GM12878 (cell line): ENCODE measurements around the gene UNKL. TPM values are rescaled to one million over a fixed set of nuclear protein-coding genes. Genes with fewer than 3 reads are reported as not detected.

Experiments
- ATAC-seq: fragments of 200-7000 bp; cut with Tn5 transposase; 3 replicates; pipeline ENCODE4 v1.9.1; 2020; ENCODE audit warnings: mild to moderate bottlenecking, moderate library complexity
- BruUV-seq: library from RNA; stranded (reverse); fragments of 400-500 nt; replicated peaks from 2 replicates; lab custom pipeline; 2021; lab: Mats Ljungman, UMichigan
- CTCF ChIA-PET: fragments of 300-600 bp; sonication (Branson Sonifier 250); formaldehyde crosslinking; extraction: SDS; loops from one replicate; lab custom pipeline; 2021; ENCODE audit warnings: inconsistent platforms; lab: Yijun Ruan, JAX
- POLR2A ChIA-PET: fragments of 350-600 bp; formaldehyde crosslinking; extraction: SDS; loops from one replicate; lab custom pipeline; 2021; ENCODE audit warnings: inconsistent platforms; lab: Charles Lee
- RAD21 ChIA-PET: fragments of 300-600 bp; sonication (Branson Sonifier 250); formaldehyde crosslinking; loops from one replicate; lab custom pipeline; 2023; ENCODE audit warnings: antibody characterized with exemption; ENCODE audit not compliant: unreplicated experiment; lab: Charles Lee
- SMC1A ChIA-PET: fragments of 300-600 bp; sonication (Branson Sonifier 250); formaldehyde crosslinking; loops from one replicate; lab custom pipeline; 2023; ENCODE audit not compliant: unreplicated experiment, uncharacterized antibody; lab: Charles Lee
- DNase-seq: peaks from one replicate; pipeline ENCODE4 v3.0.0-alpha.2; 2011; ENCODE audit warnings: low read depth, low spot score
- FAIRE-seq: peaks from 3 replicates; lab custom pipeline; 2011; peaks lifted over from hg19 to GRCh38; lab: Jason Lieb, UNC
- H2AFZ ChIP-seq: 2 replicates; pipeline ENCODE4 v1.6.0; 2011; ENCODE audit warnings: low read depth, low read length, control low read depth; ENCODE audit not compliant: control insufficient read depth
- H3K27ac ChIP-seq: 2 replicates; pipeline ENCODE4 v1.5.1; 2011; ENCODE audit warnings: control low read depth; ENCODE audit not compliant: control insufficient read depth, insufficient read depth
- H3K27me3 ChIP-seq, 2 experiments: replicated peaks in 1 of 2; 2 replicates each; pipeline versions ENCODE4 v1.6.0 to v1.6.1; 2011; ENCODE audit warnings: low read length in 1 of 2; ENCODE audit not compliant: control insufficient read depth in 2 of 2, insufficient read depth in 2 of 2
- H3K36me3 ChIP-seq, 2 experiments: 2 replicates each; pipeline ENCODE4 v1.5.1; 2011; ENCODE audit warnings: low read length in 1 of 2; ENCODE audit not compliant: control insufficient read depth in 2 of 2, insufficient read depth in 2 of 2
- H3K4me1 ChIP-seq: 2 replicates; pipeline ENCODE4 v1.6.1; 2011; ENCODE audit warnings: mild to moderate bottlenecking, low read length, moderate library complexity, mixed read lengths; ENCODE audit not compliant: control insufficient read depth, insufficient read depth
- H3K4me2 ChIP-seq: 2 replicates; pipeline ENCODE4 v1.6.0; 2011; ENCODE audit warnings: control low read depth; ENCODE audit not compliant: control insufficient read depth, insufficient read depth
- H3K4me3 ChIP-seq: fragments of 200-600 bp; sonication (generic); 2 replicates; pipeline ENCODE4 v1.5.1; 2016
- H3K79me2 ChIP-seq: 2 replicates; pipeline ENCODE4 v1.6.0; 2011; ENCODE audit warnings: low read length; ENCODE audit not compliant: control insufficient read depth, insufficient read depth
- H3K9ac ChIP-seq: 2 replicates; pipeline ENCODE4 v1.8.0; 2011; ENCODE audit warnings: low read length, control low read depth, mixed read lengths; ENCODE audit not compliant: control insufficient read depth, insufficient read depth
- H3K9me3 ChIP-seq: replicated peaks from 3 replicates; pipeline ENCODE4 v1.5.1; 2011; ENCODE audit warnings: mild to moderate bottlenecking, low read length; ENCODE audit not compliant: control insufficient read depth, insufficient read depth
- H4K20me1 ChIP-seq: 2 replicates; pipeline ENCODE4 v1.6.0; 2011; ENCODE audit not compliant: control insufficient read depth, insufficient read depth
- CBX3 ChIP-seq: fragments of 200-600 bp; sonication (generic); IDR thresholded peaks from 2 replicates; pipeline ENCODE4 v1.6.1; 2016; ENCODE audit warnings: low read depth, borderline replicate concordance
- CBX5 ChIP-seq: sonication (generic); IDR thresholded peaks from 2 replicates; pipeline ENCODE4 v1.6.1; 2016; ENCODE audit warnings: low read depth, moderate library complexity, mild to moderate bottlenecking, inconsistent platforms
- EP300 ChIP-seq, 2 experiments: fragments of 150-350 bp in 1 of 2; IDR thresholded peaks; 2 replicates each; pipeline ENCODE4 v1.6.1; 2011 to 2012; ENCODE audit warnings: low read depth in 2 of 2, low read length in 2 of 2, borderline replicate concordance in 1 of 2, improper control_type of control experiment in 1 of 2, inconsistent platforms in 1 of 2; ENCODE audit not compliant: control insufficient read depth in 1 of 2
- FOXK2 ChIP-seq: fragments of 450-650 bp; IDR thresholded peaks from 2 replicates; pipeline ENCODE4 v1.6.1; 2017; ENCODE audit warnings: mild to moderate bottlenecking, moderate library complexity
- GABPA ChIP-seq: IDR thresholded peaks from 2 replicates; pipeline ENCODE4 v1.6.1; 2014; ENCODE audit warnings: antibody characterized with exemption, low read depth, mild to moderate bottlenecking, inconsistent platforms
- RAD21 ChIP-seq: IDR thresholded peaks from 2 replicates; pipeline ENCODE4 v1.6.1; 2011; ENCODE audit warnings: mild to moderate bottlenecking, low read depth, low read length, moderate library complexity; ENCODE audit not compliant: insufficient read depth
- RUNX3 ChIP-seq: IDR thresholded peaks from 2 replicates; pipeline ENCODE4 v1.6.1; 2012; ENCODE audit warnings: low read length, inconsistent platforms
- WGBS: methylation state at CpG from one replicate; pipeline ENCODE4 v1.1.6; 2016; ENCODE audit warnings: low lambda C conversion rate; ENCODE audit not compliant: insufficient replicate concordance, insufficient coverage; ENCODE audit errors: missing lambda C conversion rate; 5-methylcytosine and 5-hydroxymethylcytosine counted together
- in situ Hi-C: fragments of 300-500 bp; cut with MboI; formaldehyde crosslinking; loops from 9 replicates; pipeline ENCODE4 v1.14.3; 2018; ENCODE audit warnings: mixed read lengths
- intact Hi-C: fragments of 100-400 bp; cut with micrococcal nuclease; formaldehyde crosslinking; loops from one replicate; pipeline ENCODE4 v1.14.2; 2022; ENCODE audit not compliant: unreplicated experiment
- polyA plus RNA-seq, 11 experiments: library from polyadenylated mRNA; depleted of rRNA in 4 of 11; unstranded in 6 of 11; stranded (reverse) in 5 of 11; fragments of >200 nt; fragmentation: Nextera tagmentation in 4 of 11; fragmentation: Illumina TruSeq in 1 of 11; extraction: Ambion mirVana in 4 of 11; extraction: Trizol in 1 of 11; gene quantifications; 1 replicate in 1 of 11; 2 replicates in 10 of 11; pipeline versions ENCODE4 v1.2.1 to v1.2.3, GENCODE V29; 2011 to 2016; ENCODE audit warnings: inconsistent platforms in 2 of 11, missing spikeins in 2 of 11, low read depth in 1 of 11
- total RNA-seq, 4 experiments: library from RNA; depleted of rRNA in 3 of 4; stranded (reverse); fragments of >200 nt in 3 of 4; fragmentation: Illumina TruSeq in 1 of 4; extraction: Trizol in 1 of 4; gene quantifications; 2 replicates each; pipeline versions ENCODE4 v1.2.1 to v1.2.3, GENCODE V29; 2013 to 2021

The UNKL gene
- total and polyA plus RNA-seq, 10 of the 15 experiments (the other 5 are each of a cell fraction or from before 2014, with no cell fraction given) = 0.40 to 21.6 (median 9.1) TPM

DNA sequence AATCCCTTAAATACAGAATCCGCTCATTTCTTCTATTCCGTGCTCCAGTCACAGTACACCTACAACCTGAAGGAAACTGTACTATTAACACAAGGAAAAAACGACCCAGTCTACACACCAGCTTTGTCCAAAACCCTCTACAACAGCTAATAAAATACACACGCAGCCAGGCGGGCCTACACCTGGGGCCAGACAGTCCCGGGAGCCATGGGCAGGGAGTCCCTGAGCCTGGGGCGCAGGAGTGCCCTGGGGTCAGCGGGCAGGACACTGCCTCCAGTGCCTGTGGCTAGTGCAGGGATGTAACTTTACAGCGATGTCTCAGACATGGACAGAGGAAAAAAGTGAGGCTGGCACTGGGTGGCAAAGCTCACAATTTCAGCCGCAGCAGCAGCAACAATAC lies 34.3 kb downstream of the UNKL start:
- H2AFZ ChIP-seq = no peak overlapping the region
- H3K4me1 ChIP-seq = peaks cover 8% of the 10 kb centered on the region; the same call in 1 of the 2 replicates
- no peak for TF ChIP-seq GABPA
- no peak for TF ChIP-seq RUNX3
- no peak for TF ChIP-seq CBX5
- no peak for TF ChIP-seq RAD21
- no peak for TF ChIP-seq FOXK2
- no peak for TF ChIP-seq EP300 (IDR thresholded peaks at IDR 0.05; ENCODE audit: borderline replicate concordance in 1 of 2, control insufficient read depth in 1 of 2, low read depth in 2 of 2, low read length in 2 of 2)
- no peak for TF ChIP-seq CBX3
- no peak overlapping the region for H3K27ac ChIP-seq
- peak overlapping the region; percentile 59; the same call in 1 of the 2 replicates for H3K4me2 ChIP-seq
- no peak overlapping the region for H3K9ac ChIP-seq
- ChIA-PET RAD21 (no interaction called here), SMC1A (no interaction called here), POLR2A (interaction anchor here (0.6 to 0.7 kb wide), 5 partner anchors 35 to 1503 kb away, joined by 3 to 5 read pairs (median 3); partner anchors contain the start of gene FLYWCH2), CTCF (interaction anchor here (1.2 kb wide), 1 partner anchor 33 kb away, joined by 3 read pairs; no protein-coding TSS in a partner anchor)
- H3K4me3 ChIP-seq = peak overlapping the region; percentile 29; the same call in 1 of the 2 replicates
- no peaks in the 10 kb centered on the region for H3K9me3 ChIP-seq
- H3K27me3 ChIP-seq = no peaks in the 10 kb centered on the region
- no peak for ATAC-seq
- intact Hi-C loops = no loop called here
- in situ Hi-C loops = no loop called here
- BruUV-seq = no TSS peak
- no peaks in the 10 kb centered on the region for H4K20me1 ChIP-seq
- no peak for DNase-seq
- peaks cover 18% of the 10 kb centered on the region for H3K79me2 ChIP-seq
- peaks cover 0 to 2% of the 10 kb centered on the region in 2 experiments; a peak in 2 of 4 replicates for H3K36me3 ChIP-seq
- no peak for FAIRE-seq
- 87% methylated on average over 10 of the region's 10 CpGs for WGBS
